ENCODE results near the gene WSCD2.

The WSCD2 gene

DNA sequence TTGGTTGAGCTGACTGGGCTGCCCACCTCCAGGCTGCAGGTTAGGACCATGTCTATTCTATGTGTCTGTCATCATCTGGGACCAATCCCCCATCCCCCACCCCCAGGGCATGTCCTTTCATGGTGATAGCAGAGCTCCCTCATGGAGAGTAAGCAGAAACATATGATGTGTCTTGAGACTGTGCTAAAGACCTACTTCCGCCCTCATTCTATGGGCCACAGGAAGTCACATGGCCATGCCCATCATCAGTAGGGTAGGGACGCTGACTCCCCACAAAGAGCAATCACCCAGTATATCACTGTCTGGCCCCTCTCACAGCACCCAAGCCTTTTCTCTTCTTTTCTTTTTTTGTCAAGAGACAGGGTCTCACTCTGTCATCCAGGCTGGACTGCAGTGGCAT lies 110.3 kb downstream of the WSCD2 start:
- DNase-seq = no peak

GRCh38 chr12:108240027-108240785 lies 111.1 kb downstream of the WSCD2 start:
- DNase-seq = no peak

- no peak for DNase-seq
Measured at GRCh38 chr12:108240928-108241327, 111.8 kb downstream of the WSCD2 start.

- DNase-seq = no peak
Measured at GRCh38 chr12:108241986-108242703, 113.1 kb downstream of the WSCD2 start.

GRCh38 chr12:108247130-108247529 lies 118.0 kb downstream of the WSCD2 start:
- DNase-seq = no peak

- no peak for DNase-seq
Measured at GRCh38 chr12:108248011-108248410, 118.9 kb downstream of the WSCD2 start.

- no peak for DNase-seq
Measured at GRCh38 chr12:108252523-108252922, 123.4 kb downstream of the WSCD2 start.

GRCh38 chr12:108253540-108253939 lies 124.5 kb downstream of the WSCD2 start:
- DNase-seq = no peak

DNA sequence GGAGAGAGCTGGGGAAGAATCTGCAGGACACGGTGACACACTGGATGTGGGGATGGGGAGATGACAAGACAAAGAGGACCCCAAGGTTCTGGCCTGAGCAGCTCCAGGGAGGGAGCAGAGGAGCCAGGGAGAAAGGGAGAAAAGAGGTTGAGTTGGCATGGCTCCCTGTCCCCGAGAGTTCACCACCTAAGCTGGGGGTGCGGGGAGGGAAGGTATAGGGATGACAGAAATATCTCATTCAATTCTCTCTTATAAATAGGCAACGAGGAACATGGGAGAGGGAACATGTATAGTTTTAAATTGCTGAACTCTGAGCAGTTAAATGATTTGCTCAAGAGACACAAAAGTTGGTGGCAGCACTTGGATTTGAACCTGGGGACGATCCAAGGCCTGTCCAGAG lies 124.9 kb downstream of the WSCD2 start:
- no peak for DNase-seq

DNA sequence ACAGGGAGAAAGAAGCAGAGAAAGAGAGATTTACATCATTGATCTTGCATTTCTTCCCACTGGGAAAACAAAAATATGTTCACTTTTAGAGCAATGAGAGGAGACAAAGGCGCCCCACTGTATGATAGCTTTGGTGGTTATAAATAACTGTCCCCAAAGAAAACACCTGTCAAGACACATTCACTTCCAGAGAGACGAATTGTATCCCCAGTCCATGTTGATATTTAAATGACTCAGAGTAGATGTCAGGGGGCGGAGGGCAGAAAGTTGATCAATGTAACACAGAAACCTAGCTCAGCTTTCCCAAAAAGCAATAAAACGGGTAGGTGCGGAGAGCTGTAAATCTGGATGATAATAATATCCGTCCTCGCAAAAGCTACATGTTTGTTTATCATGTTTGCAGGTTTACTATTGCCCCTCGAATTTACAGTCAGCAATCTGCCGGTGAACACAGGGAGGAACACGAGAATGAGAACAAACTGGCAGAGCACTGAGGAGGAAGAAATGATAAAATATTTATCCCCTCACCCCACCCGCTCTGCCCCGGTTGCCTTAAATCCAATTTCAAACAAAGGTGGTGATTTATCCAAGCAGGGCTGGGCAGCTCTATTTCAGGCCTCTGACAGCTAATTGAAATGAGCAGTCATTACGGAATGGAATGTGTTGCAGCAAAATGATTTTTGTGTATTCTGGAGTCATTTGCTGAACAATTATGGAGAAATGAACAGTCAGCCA lies 125.6 kb downstream of the WSCD2 start:
- DNase-seq = no peak

DNA sequence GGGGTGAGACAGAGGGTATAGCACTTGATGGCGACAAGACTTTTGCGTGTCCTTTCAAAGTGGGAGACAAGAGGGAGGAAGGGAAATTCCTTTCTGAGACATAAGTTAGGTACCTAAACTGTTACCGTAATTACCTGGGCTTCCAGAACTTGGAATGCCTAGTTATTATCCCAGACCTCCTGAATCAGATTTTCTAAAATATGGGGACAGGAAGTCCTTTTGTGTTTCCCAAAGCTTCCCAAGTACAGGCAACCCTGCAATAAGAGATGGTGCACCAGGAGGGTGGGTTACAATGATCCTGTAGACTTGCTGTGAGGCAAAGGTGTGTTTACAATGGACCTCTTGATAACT lies 126.1 kb downstream of the WSCD2 start:
- DNase-seq = no peak

- DNase-seq = no peak
Measured at GRCh38 chr12:108257004-108257403, 127.9 kb downstream of the WSCD2 start.

- DNase-seq = no peak
Measured at GRCh38 chr12:108257610-108258106, 128.6 kb downstream of the WSCD2 start.

- DNase-seq = no peak
Measured at GRCh38 chr12:108260039-108260438, 131.0 kb downstream of the WSCD2 start.

DNA sequence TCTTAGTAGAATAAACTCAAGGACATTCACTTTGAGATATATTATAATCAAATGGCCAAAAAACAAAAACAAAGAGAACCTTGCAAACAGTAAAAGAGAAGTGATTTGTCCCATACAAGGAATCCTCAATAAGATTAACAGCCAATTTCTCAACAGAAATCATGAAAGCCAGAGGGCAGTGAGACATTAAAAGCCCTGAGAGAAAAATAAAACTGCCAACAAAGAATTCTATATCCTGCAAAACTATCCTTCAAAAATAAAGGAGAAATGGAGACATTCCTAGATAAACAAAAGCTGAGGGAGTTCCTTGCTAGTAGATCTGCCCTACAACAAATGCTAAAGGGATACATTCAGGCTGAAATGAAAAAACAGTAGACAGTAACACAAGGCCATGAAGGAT lies 131.9 kb downstream of the WSCD2 start:
- DNase-seq = no peak

GRCh38 chr12:108265505-108265904 lies 136.4 kb downstream of the WSCD2 start:
- DNase-seq = no peak

DNA sequence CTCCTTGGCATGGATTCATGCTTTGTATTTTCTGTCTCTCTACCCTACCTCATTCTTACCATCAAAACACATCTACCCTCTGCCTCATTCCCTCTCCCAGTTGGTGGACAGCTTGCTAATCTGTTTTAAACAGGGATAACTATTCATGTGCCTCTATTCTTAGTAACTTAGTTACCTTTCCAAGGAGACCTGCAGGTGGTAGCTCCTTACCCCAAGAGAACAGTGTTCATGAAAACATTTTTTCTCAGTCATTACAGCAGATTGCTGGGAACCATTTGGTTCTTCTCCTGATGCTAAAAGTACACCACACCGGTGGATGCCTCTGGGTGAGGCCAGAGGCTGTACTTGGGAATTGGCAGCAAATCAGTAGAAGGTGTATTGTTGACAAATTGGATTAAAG lies 137.0 kb downstream of the WSCD2 start:
- DNase-seq = no peak

GRCh38 chr12:108267450-108267849 lies 138.4 kb downstream of the WSCD2 start:
- DNase-seq = no peak

DNA sequence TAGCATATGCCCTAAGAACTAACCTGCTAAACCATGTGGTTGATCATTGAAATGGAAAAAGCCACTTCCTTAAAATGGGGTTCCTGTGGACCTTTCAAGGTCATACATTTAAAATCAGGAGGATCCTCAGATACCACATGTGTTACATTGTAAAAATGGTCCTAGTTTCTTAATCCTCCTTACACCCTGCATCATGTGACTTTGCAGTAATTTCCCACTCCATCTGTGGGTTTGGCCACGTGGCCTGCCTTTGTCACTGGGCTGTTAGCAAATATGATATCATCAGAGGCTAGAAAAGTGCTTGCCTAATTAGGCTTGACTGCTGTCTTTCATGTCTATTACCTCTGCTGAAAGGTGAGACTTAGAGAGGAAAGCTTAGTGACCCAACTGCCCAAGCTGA lies 139.3 kb downstream of the WSCD2 start:
- DNase-seq = no peak

- DNase-seq = no peak
Measured at GRCh38 chr12:108269224-108269623, 140.1 kb downstream of the WSCD2 start.

- DNase-seq = no peak
Measured at GRCh38 chr12:108270035-108270848, 141.2 kb downstream of the WSCD2 start.

GRCh38 chr12:108270849-108271143 lies 141.7 kb downstream of the WSCD2 start:
- no peak for DNase-seq
